GM19239 (cell line): Measurements from ENCODE around the gene SMIM10L2A.
"Not testable (repeated sequence)": the region's sequence is repeated elsewhere in the genome, so short reads cannot be mapped to it uniquely, and the experiment has no call there.

Experiments used
- DNase-seq: peaks from one replicate; pipeline ENCODE4 v3.0.0; 2011; ENCODE audit warnings: low spot score; ENCODE audit not compliant: insufficient read length
- FAIRE-seq: peaks from 2 replicates; lab custom pipeline; 2011; peaks lifted over from hg19 to GRCh38; lab: Jason Lieb, UNC

The SMIM10L2A gene

DNA sequence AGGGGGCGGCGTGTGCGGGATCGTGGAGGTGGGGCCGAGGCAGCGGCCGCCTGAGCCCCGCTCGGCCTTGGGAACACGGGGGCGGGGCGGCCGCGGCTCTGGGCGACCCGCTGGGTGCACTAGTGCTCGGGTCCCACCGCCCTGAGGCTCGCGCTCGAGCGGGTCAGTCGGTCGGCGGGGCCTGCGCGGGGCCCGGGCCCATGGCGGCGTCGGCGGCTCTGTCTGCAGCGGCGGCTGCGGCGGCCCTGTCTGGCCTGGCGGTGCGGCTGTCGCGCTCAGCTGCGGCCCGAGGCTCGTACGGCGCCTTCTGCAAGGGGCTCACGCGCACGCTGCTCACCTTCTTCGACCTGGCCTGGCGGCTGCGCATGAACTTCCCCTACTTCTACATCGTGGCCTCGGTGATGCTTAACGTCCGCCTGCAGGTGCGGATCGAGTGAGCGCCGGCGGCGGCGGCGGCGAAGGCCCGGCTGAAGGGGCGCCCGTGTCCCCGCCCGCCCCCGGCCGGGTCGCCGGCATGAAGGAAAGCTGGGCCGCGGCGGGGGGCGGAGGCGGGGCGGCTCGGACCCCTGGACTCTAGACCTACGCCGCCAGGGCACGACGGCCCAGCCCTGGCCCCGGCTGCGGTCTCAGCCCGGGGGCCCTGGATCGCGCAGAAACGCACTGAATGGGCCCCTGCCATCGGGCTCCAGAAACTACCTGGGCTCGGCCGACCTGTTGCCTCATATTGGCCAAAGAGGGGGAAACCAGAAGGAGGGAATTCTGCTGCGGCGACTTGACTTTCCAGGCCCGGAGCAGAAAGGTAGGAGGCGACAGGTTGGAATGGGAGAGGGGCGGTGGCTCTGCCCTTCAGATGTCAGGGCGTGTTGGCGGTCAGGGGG, at the start of gene SMIM10L2A:
TSS of gene SMIM10L2A (plus strand) at position 13 of the 878 bp plus-strand sequence. CDS start at position 201, 188 bp downstream.
- DNase-seq (no peak), FAIRE-seq (no peak)

DNA sequence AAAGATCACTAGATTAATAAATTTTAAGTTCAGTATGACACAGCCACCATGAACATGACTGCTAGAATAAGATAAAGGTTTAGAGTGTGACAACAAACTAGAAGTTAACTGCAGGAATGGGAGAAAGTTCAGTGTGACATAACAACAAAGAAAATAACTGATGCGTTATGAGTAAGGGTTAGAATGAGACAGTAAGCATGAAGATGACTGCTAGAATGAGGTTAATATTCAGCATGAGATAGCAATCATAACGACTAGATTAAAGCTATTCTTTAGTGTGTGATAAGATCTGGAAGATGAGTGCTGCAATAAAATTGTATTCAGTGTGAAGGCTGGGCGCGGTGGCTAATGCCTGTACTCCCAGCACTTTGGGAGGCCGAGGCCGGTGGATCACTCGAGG, 48.4 kb upstream of the SMIM10L2A start:
- FAIRE-seq = no peak
- DNase-seq = no peak

DNA sequence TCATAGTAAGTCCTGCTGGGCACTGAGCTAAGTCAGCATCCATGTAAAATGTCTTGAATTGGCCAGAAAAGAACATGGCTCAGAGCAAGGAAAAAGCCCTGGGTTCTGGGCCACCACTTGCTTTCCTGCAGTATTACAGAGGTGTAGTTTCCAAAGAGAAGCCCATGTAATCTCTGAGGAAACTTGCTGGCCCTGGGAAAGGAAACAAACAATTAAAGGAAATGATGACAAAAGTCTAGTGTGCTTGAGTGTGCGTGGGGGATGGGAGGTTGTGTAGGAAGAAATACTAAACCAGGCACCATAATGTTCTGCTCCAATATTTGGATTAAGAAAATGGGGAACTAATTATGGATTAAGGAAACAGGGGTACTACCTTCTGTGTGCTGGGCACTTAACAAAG, 39.5 kb upstream of the SMIM10L2A start:
- FAIRE-seq (no peak), DNase-seq (no peak)

DNA sequence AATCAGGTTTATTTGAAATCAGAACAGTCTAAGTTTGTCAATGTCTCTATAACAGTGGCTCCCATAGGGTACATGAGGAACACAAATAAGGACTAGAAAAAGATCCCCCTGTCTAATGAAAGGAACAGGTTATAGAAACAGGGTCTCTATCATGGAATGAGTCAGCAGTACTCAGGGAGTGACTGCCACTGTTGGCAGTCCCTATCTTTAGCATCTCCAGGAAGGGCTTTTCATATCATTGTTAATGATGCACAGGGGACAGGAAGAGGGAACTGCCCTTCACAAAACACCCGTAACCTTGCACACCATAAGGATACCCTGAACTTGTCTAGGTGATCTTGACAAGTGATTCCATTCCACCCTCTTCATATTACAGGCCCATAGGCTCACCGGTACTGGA, 38.5 kb upstream of the SMIM10L2A start:
- no peak for FAIRE-seq
- DNase-seq = no peak

- no peak for FAIRE-seq
- DNase-seq = no peak
These were observed 37.4 kb upstream of the SMIM10L2A start for GRCh38 chrX:135384161-135384836.

GRCh38 chrX:135388841-135389240, 32.9 kb upstream of the SMIM10L2A start:
- FAIRE-seq (no peak), DNase-seq (no peak)

DNA sequence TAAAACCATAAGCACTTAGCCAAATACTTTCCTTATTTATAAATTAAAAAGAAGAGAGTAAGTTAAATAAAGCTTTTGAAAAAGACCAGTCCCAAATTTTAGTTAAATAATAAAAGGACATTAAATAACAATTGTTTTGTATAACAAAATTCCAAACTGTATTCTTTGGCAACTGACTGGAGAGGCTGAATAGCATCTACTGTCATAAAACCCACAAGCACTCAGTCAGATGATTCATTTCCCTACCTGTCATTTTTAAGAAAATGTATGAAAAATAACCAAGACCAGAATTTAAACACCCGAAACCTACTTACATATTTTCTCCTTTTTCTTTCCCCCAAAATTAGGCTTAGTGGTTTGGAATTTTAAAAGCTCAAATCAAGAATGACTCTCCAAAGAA, 32.5 kb upstream of the SMIM10L2A start:
- FAIRE-seq = no peak

GRCh38 chrX:135389717-135390116, 32.0 kb upstream of the SMIM10L2A start:
- DNase-seq (no peak), FAIRE-seq (peak; percentile 26)

More for the DNA sequence above, 32.5 kb upstream of the SMIM10L2A start:
- DNase-seq = no peak

GRCh38 chrX:135391734-135392133, 30.0 kb upstream of the SMIM10L2A start:
- DNase-seq = no peak
- FAIRE-seq = no peak

- FAIRE-seq (no peak), DNase-seq (no peak)
These were observed 28.7 kb upstream of the SMIM10L2A start for GRCh38 chrX:135393051-135393450.

DNA sequence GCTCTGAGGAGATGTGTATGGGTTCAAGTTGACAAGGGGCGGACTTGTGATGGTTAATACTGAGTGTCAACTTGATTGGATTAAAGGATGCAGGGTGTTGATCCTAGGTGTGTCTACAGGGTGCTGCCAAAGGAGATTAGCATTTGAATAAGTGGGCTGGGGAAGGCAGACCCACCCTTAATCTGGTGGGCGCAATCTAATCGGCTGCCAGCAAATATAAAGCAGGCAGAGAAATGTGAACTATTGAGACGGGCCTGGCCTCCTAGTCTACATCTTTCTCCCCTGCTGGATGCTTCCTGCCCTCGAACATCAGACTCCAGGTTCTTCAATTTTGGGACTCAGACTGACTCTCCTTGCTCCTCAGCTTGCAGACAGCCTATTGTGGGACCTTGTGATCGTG, 26.7 kb upstream of the SMIM10L2A start:
- no peak for FAIRE-seq
- no peak for DNase-seq

GRCh38 chrX:135396109-135396508, 25.6 kb upstream of the SMIM10L2A start:
- FAIRE-seq (peak; percentile 44), DNase-seq (no peak)

DNA sequence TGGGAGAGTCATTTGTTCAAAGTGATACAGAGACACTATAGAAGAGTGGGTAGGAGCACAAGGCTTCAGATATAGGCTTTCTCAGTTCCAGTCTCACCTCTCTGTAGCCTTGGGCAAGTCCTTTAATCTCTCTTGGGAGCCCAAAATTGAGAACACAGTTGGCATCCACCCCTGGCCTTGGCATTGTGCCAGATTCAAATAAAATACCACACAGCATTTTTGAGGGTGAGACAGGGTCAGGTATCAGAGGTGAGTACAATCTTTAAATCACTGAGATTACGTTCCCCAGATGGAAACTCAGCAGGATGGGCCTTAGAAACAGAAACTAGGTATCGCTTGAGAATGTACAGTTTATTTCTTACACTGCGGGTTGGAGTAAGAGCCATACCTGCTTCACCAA, 25.2 kb upstream of the SMIM10L2A start:
- DNase-seq = no peak
- no peak for FAIRE-seq

DNA sequence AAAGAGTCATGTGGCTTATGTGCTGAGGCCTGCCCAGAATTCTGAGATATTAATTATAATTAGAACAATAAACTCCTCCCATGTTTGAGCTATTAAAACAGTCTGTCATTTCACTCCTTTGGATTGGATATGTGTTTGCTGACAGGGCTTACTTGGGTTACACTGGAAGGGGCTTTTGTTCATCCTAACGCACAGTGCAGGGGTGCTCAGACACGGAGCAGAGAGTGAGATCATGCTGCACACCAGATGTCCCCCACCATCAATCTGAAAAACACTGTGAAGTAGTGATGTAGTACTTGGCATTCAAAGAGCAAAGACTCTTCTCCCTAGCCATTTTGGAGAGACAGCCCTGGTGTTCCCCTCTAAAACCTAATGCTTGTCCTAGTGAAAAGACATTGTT, 24.1 kb upstream of the SMIM10L2A start:
- no peak for DNase-seq
- no peak for FAIRE-seq

DNA sequence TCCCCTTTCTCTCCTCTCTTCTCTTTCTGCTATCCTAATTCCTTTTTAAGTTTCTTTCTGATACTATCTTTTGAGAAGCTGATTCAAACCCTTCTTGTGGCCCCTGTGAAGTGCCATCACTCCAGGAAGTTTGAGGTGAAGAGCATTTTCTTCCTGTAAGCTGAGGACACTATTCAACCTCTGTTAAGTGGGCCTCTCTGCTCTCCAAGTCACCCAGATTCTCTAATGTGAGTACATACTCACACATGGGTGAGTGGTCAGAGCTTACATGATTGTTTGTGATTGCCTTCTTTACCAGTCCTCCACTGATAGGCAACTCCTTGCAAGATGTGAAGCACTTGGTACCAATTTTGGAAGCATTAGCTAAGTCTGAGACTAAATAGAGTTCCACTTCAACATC, 18.4 kb upstream of the SMIM10L2A start:
- no peak for FAIRE-seq
- no peak for DNase-seq

GRCh38 chrX:135406428-135406827, 15.3 kb upstream of the SMIM10L2A start:
- not testable (repeated sequence) for FAIRE-seq, DNase-seq

GRCh38 chrX:135408794-135409193, 12.9 kb upstream of the SMIM10L2A start:
- no peak for FAIRE-seq

GRCh38 chrX:135410861-135411627, 10.7 kb upstream of the SMIM10L2A start:
- FAIRE-seq = no peak
- no peak for DNase-seq

More at GRCh38 chrX:135408794-135409193, 12.9 kb upstream of the SMIM10L2A start:
- DNase-seq = no peak

GRCh38 chrX:135411893-135412292, 9.9 kb upstream of the SMIM10L2A start:
- FAIRE-seq (no peak), DNase-seq (no peak)

DNA sequence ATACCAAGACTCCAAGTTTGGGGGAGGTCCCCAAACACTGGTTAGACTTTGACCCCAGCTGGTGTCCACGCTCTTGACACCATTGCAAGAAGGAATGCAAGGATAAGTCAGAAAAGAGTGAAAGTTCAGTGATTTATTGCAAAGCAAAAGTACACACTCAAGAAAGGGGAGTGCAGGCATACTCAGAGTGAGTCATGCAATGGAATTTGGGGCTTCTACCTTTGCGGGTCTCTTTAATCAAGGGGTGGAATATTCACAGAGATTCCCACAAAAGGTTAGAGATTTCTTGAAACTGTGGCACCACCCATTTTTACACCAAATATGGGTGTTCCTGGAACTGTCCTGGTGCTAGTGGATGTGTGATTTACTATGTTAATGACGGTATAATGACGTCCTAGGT, 5.2 kb upstream of the SMIM10L2A start:
- no peak for DNase-seq
- no peak for FAIRE-seq

- DNase-seq = no peak
- FAIRE-seq = peak; percentile 4
These were observed 913 bp upstream of the SMIM10L2A start for GRCh38 chrX:135420831-135421230.
